Osteocyte (in vitro differentiated cells): Measurements from ENCODE around the gene PSEN1. TPM values are rescaled to one million over a fixed set of nuclear protein-coding genes. Genes with fewer than 3 reads are reported as not detected.

ENCODE experiments used
- DNase-seq: peaks from one replicate; pipeline ENCODE4 v3.0.0; 2021; ENCODE audit warnings: mixed read lengths; ENCODE audit not compliant: unreplicated experiment; ENCODE audit errors: extremely low spot score
- H3K27ac Mint-ChIP-seq: one replicate; pipeline ENCODE4 v1.8.0; 2021; ENCODE audit warnings: mild to moderate bottlenecking, mixed read lengths; ENCODE audit not compliant: unreplicated experiment
- H3K27me3 Mint-ChIP-seq: one replicate; pipeline ENCODE4 v1.8.0; 2021; ENCODE audit warnings: mixed read lengths; ENCODE audit not compliant: unreplicated experiment
- H3K36me3 Mint-ChIP-seq: one replicate; pipeline ENCODE4 v1.8.0; 2021; ENCODE audit warnings: mixed read lengths; ENCODE audit not compliant: unreplicated experiment
- H3K4me1 Mint-ChIP-seq: one replicate; pipeline ENCODE4 v1.8.0; 2021; ENCODE audit warnings: mixed read lengths; ENCODE audit not compliant: unreplicated experiment
- H3K4me3 Mint-ChIP-seq: one replicate; pipeline ENCODE4 v1.8.0; 2021; ENCODE audit warnings: mild to moderate bottlenecking, moderate library complexity, mixed read lengths; ENCODE audit not compliant: unreplicated experiment
- H3K9me3 Mint-ChIP-seq: one replicate; pipeline ENCODE4 v1.8.0; 2021; ENCODE audit warnings: mixed read lengths; ENCODE audit not compliant: unreplicated experiment
- CTCF ChIP-seq: fragments of 200-600 bp; sonication (generic); IDR thresholded peaks from 2 replicates; pipeline ENCODE4 v1.5.0; 2021; ENCODE audit warnings: antibody characterized with exemption, mild to moderate bottlenecking, moderate library complexity
- total RNA-seq: library from RNA; stranded (reverse); gene quantifications from 2 replicates; pipeline ENCODE4 v1.2.1, GENCODE V29; 2021

Gene PSEN1
- total RNA-seq, 1 donor from 2014 or later, result 64.4 TPM

GRCh38 chr14:73269729-73270531, 133.6 kb downstream of the PSEN1 start:
- Mint-ChIP-seq H3K4me3 (peak overlapping the region; percentile 32), H3K36me3 (peaks cover 13% of the 10 kb centered on the region), H3K27me3 (no peaks in the 10 kb centered on the region), H3K4me1 (peaks cover 8% of the 10 kb centered on the region), H3K27ac (no peak overlapping the region), H3K9me3 (no peaks in the 10 kb centered on the region)
- no peak for TF ChIP-seq CTCF
- no peak for DNase-seq

- Mint-ChIP-seq H3K27me3 (no peaks in the 10 kb centered on the region), H3K27ac (no peak overlapping the region), H3K4me1 (peaks cover 8% of the 10 kb centered on the region), H3K4me3 (no peak overlapping the region), H3K36me3 (peaks cover 28% of the 10 kb centered on the region), H3K9me3 (no peaks in the 10 kb centered on the region)
- no peak for TF ChIP-seq CTCF
- no peak for DNase-seq
Observed at GRCh38 chr14:73272393-73272792, 136.1 kb downstream of the PSEN1 start.

Other genes with a start within 250 kb of the PSEN1 start
- 5.3 and 5.8 TPM in 2 replicates for gene DPF3, start 242.4 kb upstream of the PSEN1 start, total RNA-seq
- gene DCAF4, start 210.0 kb upstream of the PSEN1 start, total RNA-seq, result 14.3 and 17.5 TPM in 2 replicates
- gene ZFYVE1, start 109.4 kb upstream of the PSEN1 start, total RNA-seq, result 38.1 and 41.5 TPM in 2 replicates
- 58.6 and 62.7 TPM in 2 replicates for gene RBM25, start 78.0 kb upstream of the PSEN1 start, total RNA-seq
- 44.3 and 48.7 TPM in 2 replicates for gene PAPLN, start 101.0 kb downstream of the PSEN1 start, total RNA-seq